ENCODE data around the gene CYTIP. TPM values are rescaled to one million over a fixed set of nuclear protein-coding genes. Genes with fewer than 3 reads are reported as not detected.

CYTIP gene
- total and polyA plus RNA-seq, 2 of the 13 experiments (the other 11 are each of a cell fraction or from before 2014, with no cell fraction given) = not detected

DNA sequence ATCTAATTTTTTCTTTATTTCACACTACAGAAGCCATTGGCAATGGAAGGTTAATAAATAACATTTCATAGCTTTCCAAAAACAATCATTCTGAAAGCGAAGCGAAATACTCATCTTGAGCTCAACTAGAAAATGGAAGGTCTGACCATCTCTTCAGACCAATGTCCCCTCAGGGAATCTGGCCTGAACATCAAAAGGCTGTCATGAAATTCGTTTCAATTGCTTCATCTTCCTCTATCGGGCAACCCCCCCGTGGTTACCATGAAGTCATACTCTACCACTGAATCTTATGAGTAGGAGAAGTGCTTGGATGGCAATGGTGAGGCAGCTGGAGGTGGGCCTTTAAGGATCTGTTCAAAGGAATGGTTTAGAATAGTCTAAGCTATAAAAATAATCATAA is 22.9 kb upstream of the CYTIP start:
- intact Hi-C loops (cut with micrococcal nuclease; ENCODE audit: unreplicated experiment) = no loop called here
- no TSS peak for BruUV-seq (replicated peaks)
- Histone ChIP-seq H4K20me1 (ENCODE audit: insufficient read depth, low read length) (no peaks in the 10 kb centered on the region), H2AFZ (ENCODE audit: low read length) (no peak overlapping the region), H3K36me3 (replicated peaks in 1 of 2; ENCODE audit: control insufficient read depth in 1 of 2, insufficient read depth in 2 of 2, low read length in 2 of 2) (no peaks in the 10 kb centered on the region), H3K4me2 (ENCODE audit: low read depth, low read length) (no peak overlapping the region), H3K27me3 (ENCODE audit: control insufficient read depth in 1 of 2, insufficient read depth in 2 of 2, low read length in 2 of 2) (no peaks in the 10 kb centered on the region), H3K4me3 (replicated peaks in 1 of 3; ENCODE audit: insufficient read depth in 1 of 3, low read depth in 2 of 3, low read length in 3 of 3) (no peak overlapping the region), H3K9ac (ENCODE audit: insufficient read depth, low read depth, low read length) (no peak overlapping the region), H3K27ac (ENCODE audit: extremely low read length, insufficient read depth, low read length) (no peak overlapping the region), H3K9me3 (ENCODE audit: low read length) (no peaks in the 10 kb centered on the region), H3K79me2 (ENCODE audit: insufficient read depth, low read length) (no peaks in the 10 kb centered on the region), H3K4me1 (ENCODE audit: insufficient read depth, low read length) (no peaks in the 10 kb centered on the region)
- ChIA-PET POLR2A (no interaction called here), CTCF (ENCODE audit: low intra/inter-chr PET ratio, low total read pairs) (no interaction called here)
- 37% methylated on average over 5 of the region's 5 CpGs for WGBS (ENCODE audit: low lambda C conversion rate)
- DNase-seq (ENCODE audit: low spot score) = no peak
- in situ Hi-C loops (cut with HindIII; ENCODE audit: extremely low pct_ligation_motif_present, low pct_unique_long_range_greater_than_20kb) = no loop called here
- ATAC-seq = no peak
- FAIRE-seq = no peak
- TF ChIP-seq ZNF468 (CRISPR knock-in tag; IDR thresholded peaks at IDR 0.05) = no peak
- TF ChIP-seq ZNF841 (CRISPR knock-in tag; IDR thresholded peaks at IDR 0.05; ENCODE audit: borderline replicate concordance) = no peak
- no peak for TF ChIP-seq RXRA (CRISPR knock-in tag; IDR thresholded peaks at IDR 0.05)
- no peak for TF ChIP-seq ZNF775 (CRISPR knock-in tag; IDR thresholded peaks at IDR 0.05; ENCODE audit: borderline replicate concordance)
- no peak for TF ChIP-seq ZNF331 (CRISPR knock-in tag; IDR thresholded peaks at IDR 0.05)
- TF ChIP-seq, protein P1, sequence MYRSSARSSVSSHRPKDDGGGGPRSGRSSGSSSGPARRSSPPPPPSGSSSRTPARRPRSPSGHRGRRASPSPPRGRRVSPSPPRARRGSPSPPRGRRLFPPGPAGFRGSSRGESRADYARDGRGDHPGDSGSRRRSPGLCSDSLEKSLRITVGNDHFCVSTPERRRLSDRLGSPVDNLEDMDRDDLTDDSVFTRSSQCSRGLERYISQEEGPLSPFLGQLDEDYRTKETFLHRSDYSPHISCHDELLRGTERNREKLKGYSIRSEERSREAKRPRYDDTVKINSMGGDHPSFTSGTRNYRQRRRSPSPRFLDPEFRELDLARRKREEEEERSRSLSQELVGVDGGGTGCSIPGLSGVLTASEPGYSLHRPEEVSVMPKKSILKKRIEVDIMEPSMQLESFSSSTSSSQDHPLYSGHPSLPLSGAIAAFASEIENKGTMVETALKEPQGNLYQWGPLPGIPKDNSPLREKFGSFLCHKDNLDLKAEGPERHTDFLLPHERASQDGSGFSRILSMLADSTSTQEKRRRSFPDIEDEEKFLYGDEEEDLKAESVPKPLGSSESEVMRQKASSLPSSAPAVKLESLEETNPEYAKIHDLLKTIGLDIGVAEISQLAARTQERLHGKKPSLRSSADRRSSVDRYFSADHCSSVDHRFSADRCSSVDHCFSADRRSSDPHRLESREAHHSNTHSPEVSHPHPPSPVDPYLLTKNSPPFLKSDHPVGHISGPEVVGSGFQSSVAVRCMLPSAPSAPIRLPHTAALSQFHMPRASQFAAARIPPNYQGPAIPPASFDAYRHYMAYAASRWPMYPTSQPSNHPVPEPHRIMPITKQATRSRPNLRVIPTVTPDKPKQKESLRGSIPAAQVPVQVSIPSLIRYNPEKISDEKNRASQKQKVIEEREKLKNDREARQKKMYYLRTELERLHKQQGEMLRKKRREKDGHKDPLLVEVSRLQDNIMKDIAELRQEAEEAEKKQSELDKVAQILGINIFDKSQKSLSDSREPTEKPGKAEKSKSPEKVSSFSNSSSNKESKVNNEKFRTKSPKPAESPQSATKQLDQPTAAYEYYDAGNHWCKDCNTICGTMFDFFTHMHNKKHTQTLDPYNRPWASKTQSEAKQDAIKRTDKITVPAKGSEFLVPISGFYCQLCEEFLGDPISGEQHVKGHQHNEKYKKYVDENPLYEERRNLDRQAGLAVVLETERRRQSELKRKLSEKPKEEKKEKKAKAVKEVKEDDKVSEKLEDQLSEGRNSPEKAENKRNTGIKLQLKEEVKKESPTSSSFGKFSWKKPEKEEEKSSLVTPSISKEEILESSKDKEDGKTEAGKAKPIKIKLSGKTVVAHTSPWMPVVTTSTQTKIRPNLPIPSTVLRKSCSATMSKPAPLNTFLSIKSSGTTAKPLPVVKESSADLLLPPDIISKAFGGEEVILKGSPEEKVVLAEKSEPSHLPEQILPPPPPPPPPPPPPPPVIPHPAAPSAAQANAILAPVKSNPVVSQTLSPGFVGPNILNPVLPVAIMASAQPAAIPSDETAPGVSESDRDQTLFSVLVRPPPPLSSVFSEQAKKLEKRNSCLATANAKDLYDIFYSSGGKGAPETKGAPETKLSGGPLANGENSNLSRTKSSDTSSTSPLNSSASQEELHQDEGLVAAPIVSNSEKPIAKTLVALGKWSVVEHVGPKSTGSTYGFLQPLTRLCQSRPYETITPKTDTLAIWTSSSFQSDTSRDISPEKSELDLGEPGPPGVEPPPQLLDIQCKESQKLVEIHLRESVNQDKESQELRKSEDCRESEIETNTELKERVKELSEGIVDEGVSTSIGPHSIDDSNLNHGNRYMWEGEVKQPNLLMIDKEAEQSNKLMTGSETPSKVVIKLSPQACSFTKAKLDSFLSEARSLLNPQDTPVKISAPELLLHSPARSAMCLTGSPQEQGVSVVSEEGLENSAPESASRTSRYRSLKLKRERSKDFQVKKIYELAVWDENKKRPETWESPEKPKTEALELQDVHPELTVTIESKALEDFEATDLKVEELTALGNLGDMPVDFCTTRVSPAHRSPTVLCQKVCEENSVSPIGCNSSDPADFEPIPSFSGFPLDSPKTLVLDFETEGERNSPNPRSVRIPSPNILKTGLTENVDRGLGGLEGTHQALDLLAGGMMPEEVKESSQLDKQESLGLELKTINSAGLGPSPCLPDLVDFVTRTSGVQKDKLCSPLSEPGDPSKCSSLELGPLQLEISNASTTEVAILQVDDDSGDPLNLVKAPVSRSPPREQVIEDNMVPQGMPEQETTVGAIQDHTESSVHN (CRISPR knock-in tag; IDR thresholded peaks at IDR 0.05) = no peak
- TF ChIP-seq, protein P2, sequence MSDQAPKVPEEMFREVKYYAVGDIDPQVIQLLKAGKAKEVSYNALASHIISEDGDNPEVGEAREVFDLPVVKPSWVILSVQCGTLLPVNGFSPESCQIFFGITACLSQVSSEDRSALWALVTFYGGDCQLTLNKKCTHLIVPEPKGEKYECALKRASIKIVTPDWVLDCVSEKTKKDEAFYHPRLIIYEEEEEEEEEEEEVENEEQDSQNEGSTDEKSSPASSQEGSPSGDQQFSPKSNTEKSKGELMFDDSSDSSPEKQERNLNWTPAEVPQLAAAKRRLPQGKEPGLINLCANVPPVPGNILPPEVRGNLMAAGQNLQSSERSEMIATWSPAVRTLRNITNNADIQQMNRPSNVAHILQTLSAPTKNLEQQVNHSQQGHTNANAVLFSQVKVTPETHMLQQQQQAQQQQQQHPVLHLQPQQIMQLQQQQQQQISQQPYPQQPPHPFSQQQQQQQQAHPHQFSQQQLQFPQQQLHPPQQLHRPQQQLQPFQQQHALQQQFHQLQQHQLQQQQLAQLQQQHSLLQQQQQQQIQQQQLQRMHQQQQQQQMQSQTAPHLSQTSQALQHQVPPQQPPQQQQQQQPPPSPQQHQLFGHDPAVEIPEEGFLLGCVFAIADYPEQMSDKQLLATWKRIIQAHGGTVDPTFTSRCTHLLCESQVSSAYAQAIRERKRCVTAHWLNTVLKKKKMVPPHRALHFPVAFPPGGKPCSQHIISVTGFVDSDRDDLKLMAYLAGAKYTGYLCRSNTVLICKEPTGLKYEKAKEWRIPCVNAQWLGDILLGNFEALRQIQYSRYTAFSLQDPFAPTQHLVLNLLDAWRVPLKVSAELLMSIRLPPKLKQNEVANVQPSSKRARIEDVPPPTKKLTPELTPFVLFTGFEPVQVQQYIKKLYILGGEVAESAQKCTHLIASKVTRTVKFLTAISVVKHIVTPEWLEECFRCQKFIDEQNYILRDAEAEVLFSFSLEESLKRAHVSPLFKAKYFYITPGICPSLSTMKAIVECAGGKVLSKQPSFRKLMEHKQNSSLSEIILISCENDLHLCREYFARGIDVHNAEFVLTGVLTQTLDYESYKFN (CRISPR knock-in tag; conservative IDR thresholded peaks at IDR 0.05) = no peak
- no peak for TF ChIP-seq ZNF510 (CRISPR knock-in tag; IDR thresholded peaks at IDR 0.05; ENCODE audit: low read depth)
- TF ChIP-seq, protein P3, sequence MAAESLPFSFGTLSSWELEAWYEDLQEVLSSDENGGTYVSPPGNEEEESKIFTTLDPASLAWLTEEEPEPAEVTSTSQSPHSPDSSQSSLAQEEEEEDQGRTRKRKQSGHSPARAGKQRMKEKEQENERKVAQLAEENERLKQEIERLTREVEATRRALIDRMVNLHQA (CRISPR knock-in tag; IDR thresholded peaks at IDR 0.05) = no peak
